Astrocyte of the cerebellum (primary cell): Measurements from ENCODE around the gene ZBTB47.

Experiments used
- DNase-seq: peaks from one replicate; pipeline ENCODE4 v3.0.0-alpha.2; 2011; ENCODE audit warnings: low read depth
- H3K4me3 ChIP-seq: 2 replicates; pipeline ENCODE4 v1.5.1; 2011; ENCODE audit warnings: mild to moderate bottlenecking, low read depth, low read length, moderate library complexity
- CTCF ChIP-seq: IDR thresholded peaks from 2 replicates; pipeline ENCODE4 v1.5.1; 2012; ENCODE audit warnings: low read length, low read depth, moderate library complexity, mild to moderate bottlenecking; ENCODE audit errors: missing control alignments
- in situ Hi-C: cut with HindIII; loops from 2 replicates; pipeline ENCODE4 v1.10.0; 2017; ENCODE audit warnings: low sequenced_read_pairs

Gene ZBTB47

GRCh38 chr3:42653560-42654330, at the start of gene ZBTB47:
TSS of gene ZBTB47 (plus strand) at chr3:42653697. CDS start at chr3:42658356, 4,659 bp downstream.
- no peak for DNase-seq
- TF ChIP-seq CTCF: no peak
- in situ Hi-C loops: loop anchor here (5.0 kb wide), 1 partner anchor 39 kb away; no protein-coding TSS in a partner anchor
- peak within 1 kb of the TSS; percentile 79 for H3K4me3 ChIP-seq

- no peak for DNase-seq
- H3K4me3 ChIP-seq: no peak overlapping the region
- no peak for TF ChIP-seq CTCF
- in situ Hi-C loops: no loop called here
These were observed 47.8 kb upstream of the ZBTB47 start for GRCh38 chr3:42605546-42606173.

- no peak overlapping the region for H3K4me3 ChIP-seq
- in situ Hi-C loops: no loop called here
- no peak for TF ChIP-seq CTCF
- DNase-seq: peak; percentile 39
These were observed 44.9 kb upstream of the ZBTB47 start for GRCh38 chr3:42608581-42608980.

GRCh38 chr3:42610976-42611375, 42.5 kb upstream of the ZBTB47 start:
- in situ Hi-C loops: no loop called here
- no peak for TF ChIP-seq CTCF
- no peak for DNase-seq
- H3K4me3 ChIP-seq: no peak overlapping the region

GRCh38 chr3:42612217-42612616, 41.3 kb upstream of the ZBTB47 start:
- DNase-seq: no peak
- in situ Hi-C loops: no loop called here
- TF ChIP-seq CTCF: no peak
- no peak overlapping the region for H3K4me3 ChIP-seq

- no peak for DNase-seq
- in situ Hi-C loops: no loop called here
- TF ChIP-seq CTCF: no peak
- no peak overlapping the region for H3K4me3 ChIP-seq
These were observed 40.6 kb upstream of the ZBTB47 start for GRCh38 chr3:42612928-42613327.
